H1 (cell line): Measurements from ENCODE around the gene ARID1B. TPM values are rescaled to one million over a fixed set of nuclear protein-coding genes. Genes with fewer than 3 reads are reported as not detected.

Source experiments
- CTCF ChIA-PET: fragments of 300-600 bp; sonication (Branson Sonifier 250); formaldehyde crosslinking; loops from one replicate; lab custom pipeline; 2021; ENCODE audit not compliant: partially characterized antibody; lab: Charles Lee
- POLR2A ChIA-PET: fragments of 300-600 bp; sonication (Branson Sonifier 250); formaldehyde crosslinking; loops from one replicate; lab custom pipeline; 2021; ENCODE audit warnings: inconsistent platforms; ENCODE audit not compliant: partially characterized antibody; lab: Charles Lee
- DNase-seq, 2 experiments: peaks; one replicate each; pipeline versions ENCODE4 v3.0.0 to v3.0.0-alpha.2; 2010 to 2022; ENCODE audit warnings: low spot score in 2 of 2, low read depth in 1 of 2, mixed read lengths in 1 of 2
- FAIRE-seq: peaks from 2 replicates; lab custom pipeline; 2011; peaks lifted over from hg19 to GRCh38; lab: Jason Lieb, UNC
- H2AFZ ChIP-seq: 2 replicates; pipeline ENCODE4 v1.8.1; 2012; ENCODE audit warnings: low read length, inconsistent platforms
- H2AK5ac ChIP-seq: 2 replicates; pipeline ENCODE4 v1.6.1; 2013; ENCODE audit warnings: low read depth, low read length
- H2BK120ac ChIP-seq: replicated peaks from 2 replicates; pipeline ENCODE3; 2013; ENCODE audit warnings: low read depth, low read length, inconsistent platforms
- H2BK12ac ChIP-seq: 2 replicates; pipeline ENCODE4 v1.6.1; 2013; ENCODE audit warnings: low read depth, low read length
- H2BK15ac ChIP-seq: 2 replicates; pipeline ENCODE4 v1.6.1; 2013; ENCODE audit warnings: low read length
- H2BK20ac ChIP-seq: 2 replicates; pipeline ENCODE4 v1.6.1; 2013; ENCODE audit warnings: low read length
- H2BK5ac ChIP-seq: 2 replicates; pipeline ENCODE4 v1.6.1; 2013; ENCODE audit warnings: low read depth, low read length
- H3K14ac ChIP-seq: 2 replicates; pipeline ENCODE4 v1.6.1; 2013; ENCODE audit warnings: inconsistent platforms; ENCODE audit not compliant: insufficient read length
- H3K18ac ChIP-seq: 2 replicates; pipeline ENCODE4 v1.6.1; 2013; ENCODE audit warnings: low read length; ENCODE audit errors: extremely low read depth
- H3K23ac ChIP-seq: 2 replicates; pipeline ENCODE4 v1.6.1; 2013; ENCODE audit warnings: inconsistent platforms; ENCODE audit not compliant: insufficient read length
- H3K23me2 ChIP-seq: 2 replicates; pipeline ENCODE4 v1.6.1; 2013; ENCODE audit warnings: low read depth, low read length
- H3K27ac ChIP-seq: 2 replicates; pipeline ENCODE4 v1.6.1; 2011; ENCODE audit warnings: low read depth, low read length, inconsistent platforms
- H3K27me3 ChIP-seq, 4 experiments: replicated peaks in 1 of 4; 1 replicate in 1 of 4; 2 replicates in 3 of 4; pipeline versions ENCODE4 v1.6.1 to v1.8.1; 2011 to 2013; ENCODE audit warnings: low read length in 3 of 4, mild to moderate bottlenecking in 3 of 4, inconsistent platforms in 2 of 4, mixed read lengths in 2 of 4, moderate library complexity in 1 of 4; ENCODE audit not compliant: control insufficient read depth in 3 of 4, insufficient read depth in 3 of 4; ENCODE audit errors: extremely low read depth in 1 of 4
- H3K36me3 ChIP-seq, 4 experiments: 2 replicates each; pipeline versions ENCODE4 v1.6.1 to v1.8.1; 2011 to 2013; ENCODE audit warnings: mild to moderate bottlenecking in 4 of 4, low read length in 3 of 4, moderate library complexity in 2 of 4, control low read depth in 1 of 4, inconsistent platforms in 1 of 4; ENCODE audit not compliant: insufficient read depth in 4 of 4, control insufficient read depth in 2 of 4
- H3K4ac ChIP-seq: replicated peaks from 2 replicates; pipeline ENCODE3; 2013; ENCODE audit warnings: low read length, low read depth, mixed read lengths, inconsistent platforms; ENCODE audit not compliant: insufficient read length
- H3K4me1 ChIP-seq, 4 experiments: replicated peaks in 1 of 4; 1 replicate in 1 of 4; 2 replicates in 3 of 4; pipeline versions ENCODE4 v1.6.1 to v1.8.1; 2011 to 2013; ENCODE audit warnings: low read length in 3 of 4, inconsistent platforms in 2 of 4, mixed read lengths in 1 of 4; ENCODE audit not compliant: insufficient read depth in 4 of 4, control insufficient read depth in 3 of 4
- H3K4me2 ChIP-seq, 2 experiments: 2 replicates each; pipeline versions ENCODE4 v1.6.1 to v1.8.1; 2011 to 2013; ENCODE audit warnings: low read depth in 2 of 2, low read length in 2 of 2, control low read depth in 1 of 2, inconsistent platforms in 1 of 2, mild to moderate bottlenecking in 1 of 2; ENCODE audit not compliant: insufficient read depth in 1 of 2
- H3K4me3 ChIP-seq, 4 experiments: fragments of 200-600, 300-600 bp in 1 of 4; sonication (generic), shearing (Covaris generic), sonication (Bioruptor Twin) in 1 of 4; 2 replicates each; pipeline versions ENCODE4 v1.5.1 to v1.8.1; 2011 to 2016; ENCODE audit warnings: low read length in 4 of 4, low read depth in 3 of 4, control low read depth in 2 of 4, inconsistent platforms in 2 of 4, mild to moderate bottlenecking in 2 of 4, mixed read lengths in 1 of 4, moderate library complexity in 1 of 4; ENCODE audit not compliant: insufficient read depth in 2 of 4; ENCODE audit errors: extremely low read depth in 1 of 4
- H3K56ac ChIP-seq: replicated peaks from 2 replicates; pipeline ENCODE3; 2013; ENCODE audit warnings: low read depth, mild to moderate bottlenecking, mixed read lengths, low read length, inconsistent platforms; ENCODE audit not compliant: insufficient read length
- H3K79me1 ChIP-seq: 2 replicates; pipeline ENCODE4 v1.6.1; 2013; ENCODE audit warnings: low read depth, low read length, control low read depth
- H3K79me2 ChIP-seq, 2 experiments: 2 replicates each; pipeline versions ENCODE4 v1.6.1 to v1.8.1; 2012 to 2013; ENCODE audit warnings: low read length in 2 of 2, mild to moderate bottlenecking in 2 of 2, inconsistent platforms in 1 of 2; ENCODE audit not compliant: insufficient read depth in 2 of 2, control insufficient read depth in 1 of 2
- H3K9ac ChIP-seq, 4 experiments: replicated peaks in 1 of 4; 1 replicate in 1 of 4; 2 replicates in 3 of 4; pipeline versions ENCODE4 v1.6.1 to v1.8.1; 2011 to 2013; ENCODE audit warnings: low read depth in 3 of 4, low read length in 3 of 4, control low read depth in 2 of 4, mild to moderate bottlenecking in 2 of 4, moderate library complexity in 2 of 4, inconsistent platforms in 1 of 4; ENCODE audit errors: extremely low read depth in 1 of 4
- H3K9me3 ChIP-seq, 2 experiments: 2 replicates each; pipeline versions ENCODE4 v1.6.1 to v1.8.1; 2012 to 2013; ENCODE audit warnings: mild to moderate bottlenecking in 2 of 2, moderate library complexity in 2 of 2, control low read depth in 1 of 2, inconsistent platforms in 1 of 2, low read depth in 1 of 2, low read length in 1 of 2, mixed read lengths in 1 of 2; ENCODE audit not compliant: insufficient read depth in 2 of 2
- H4K20me1 ChIP-seq, 2 experiments: replicated peaks in 1 of 2; 2 replicates each; pipeline versions ENCODE3 to v1.8.1; 2011 to 2013; ENCODE audit warnings: inconsistent platforms in 2 of 2, low read length in 2 of 2, mild to moderate bottlenecking in 1 of 2; ENCODE audit not compliant: insufficient read depth in 2 of 2, control insufficient read depth in 1 of 2
- H4K5ac ChIP-seq: 2 replicates; pipeline ENCODE4 v1.6.1; 2013; ENCODE audit warnings: low read length, low read depth, mixed read lengths, inconsistent platforms; ENCODE audit not compliant: insufficient read length
- H4K8ac ChIP-seq: 2 replicates; pipeline ENCODE4 v1.8.0; 2013; ENCODE audit warnings: mild to moderate bottlenecking, moderate library complexity, low read length, inconsistent platforms; ENCODE audit not compliant: insufficient read depth; ENCODE audit errors: extremely low read depth
- H4K91ac ChIP-seq: replicated peaks from 2 replicates; pipeline ENCODE3; 2013; ENCODE audit warnings: low read length, mixed read lengths, inconsistent platforms; ENCODE audit not compliant: insufficient read length
- CEBPB ChIP-seq: IDR thresholded peaks from 2 replicates; pipeline ENCODE4 v1.6.1; 2012; ENCODE audit warnings: low read depth, low read length
- CHD1 ChIP-seq: IDR thresholded peaks from 2 replicates; pipeline ENCODE4 v1.6.1; 2012; ENCODE audit warnings: low read depth, low read length, improper control_type of control experiment
- CHD2 ChIP-seq: IDR thresholded peaks from 2 replicates; pipeline ENCODE4 v1.6.1; 2012; ENCODE audit warnings: low read length, improper control_type of control experiment
- CREB1 ChIP-seq: IDR thresholded peaks from 2 replicates; pipeline ENCODE4 v1.6.1; 2012; ENCODE audit warnings: inconsistent platforms
- JUN ChIP-seq: IDR thresholded peaks from 2 replicates; pipeline ENCODE4 v1.6.1; 2011; ENCODE audit warnings: low read depth, mild to moderate bottlenecking, improper control_type of control experiment, low read length
- KDM1A ChIP-seq: fragments of 200-600, 300-600 bp; sonication (generic); IDR thresholded peaks from 2 replicates; pipeline ENCODE4 v1.7.1; 2016; ENCODE audit warnings: mild to moderate bottlenecking, low read length, borderline replicate concordance
- POLR2AphosphoS5 ChIP-seq: IDR thresholded peaks from 2 replicates; pipeline ENCODE4 v1.6.1; 2011; ENCODE audit warnings: low read depth, low read length
- SP2 ChIP-seq: IDR thresholded peaks from 2 replicates; pipeline ENCODE4 v1.6.1; 2012; ENCODE audit warnings: mild to moderate bottlenecking, low read length, inconsistent platforms
- TAF1 ChIP-seq: IDR thresholded peaks from 2 replicates; pipeline ENCODE4 v1.6.1; 2011; ENCODE audit warnings: mild to moderate bottlenecking, low read depth, low read length
- WGBS, 2 experiments: shearing (Covaris generic) in 1 of 2; methylation state at CpG; one replicate each; pipeline versions ENCODE4 v1.1.6 to v1.1.7; 2013 to 2015; ENCODE audit warnings: low lambda C conversion rate in 2 of 2, mixed read lengths in 2 of 2, inconsistent platforms in 1 of 2, low coverage in 1 of 2, missing lambda C conversion rate in 1 of 2; ENCODE audit not compliant: insufficient replicate concordance in 2 of 2, insufficient coverage in 1 of 2, insufficient read length in 1 of 2; ENCODE audit errors: extremely low coverage in 1 of 2, missing lambda C conversion rate in 1 of 2; 5-methylcytosine and 5-hydroxymethylcytosine counted together
- polyA plus RNA-seq, 7 experiments: library from polyadenylated mRNA; depleted of rRNA in 3 of 7; stranded (reverse) in 5 of 7; unstranded in 2 of 7; fragments of >200 nt in 5 of 7; fragments of 200-250 nt in 2 of 7; gene quantifications; 1 replicate in 5 of 7; 2 replicates in 1 of 7; 4 replicates in 1 of 7; pipeline versions ENCODE4 v1.2.1 to v1.2.3, GENCODE V29; 2011 to 2013; ENCODE audit warnings: missing spikeins in 2 of 7, mixed read lengths in 2 of 7
- total RNA-seq: library from RNA; stranded (reverse); fragmentation: NEBNext Ultra II Directional; extraction: Animal tissue kit (Norgen Biotek cat#: 25700); gene quantifications from 2 replicates; pipeline ENCODE4 v1.2.1, GENCODE V29; 2021
- TF ChIP-seq, protein P1 (sequence below): IDR thresholded peaks from 2 replicates; pipeline ENCODE4 v1.6.1; 2012; ENCODE audit warnings: low read length, inconsistent platforms
- TF ChIP-seq, protein P2 (sequence below): IDR thresholded peaks from 2 replicates; pipeline ENCODE4 v1.6.1; 2011; ENCODE audit warnings: low read length, improper control_type of control experiment

The ARID1B gene
- total and polyA plus RNA-seq, 2 of the 8 experiments (the other 6 are each of a cell fraction or from before 2014, with no cell fraction given), result 24.3 to 70.3 TPM

DNA sequence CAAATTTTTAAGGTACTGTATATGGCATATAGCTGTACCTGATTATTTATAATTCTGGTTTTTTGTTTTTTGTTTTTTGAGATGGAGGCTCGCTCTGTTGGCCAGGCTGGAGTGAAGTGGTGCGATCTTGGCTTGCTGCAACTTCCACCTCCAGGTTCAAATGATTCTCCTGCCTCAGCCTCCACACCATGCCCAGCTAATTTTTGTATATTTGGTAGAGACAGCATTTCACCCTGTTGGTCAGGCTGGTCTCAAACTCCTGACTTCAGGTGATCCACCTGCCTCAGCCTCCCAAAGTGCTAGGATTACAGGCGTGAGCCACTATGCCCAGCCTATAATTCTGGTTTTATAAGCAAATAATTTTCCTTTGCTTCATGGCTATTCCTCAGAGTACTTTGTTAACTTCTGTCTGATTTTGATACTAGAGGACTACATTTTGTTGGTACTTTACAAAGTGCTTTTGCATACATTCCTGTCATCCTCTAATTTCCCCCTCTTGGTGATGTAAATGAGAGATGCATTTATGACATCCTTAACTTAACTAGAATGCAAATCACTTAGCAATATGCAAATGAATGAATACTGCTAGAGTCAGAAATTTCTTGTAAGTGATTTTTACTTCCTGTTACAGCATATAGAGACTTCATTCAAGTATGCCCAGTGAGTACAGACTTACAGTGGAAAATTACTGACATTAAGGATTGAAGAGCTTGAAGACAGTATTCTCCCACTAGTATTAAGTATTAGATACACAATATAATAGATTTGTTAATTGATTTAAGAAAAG is 35.7 kb upstream of the ARID1B start:
- no peak for FAIRE-seq
- DNase-seq, result no peak
- POLR2A ChIA-PET, result no interaction called here
- H2BK12ac ChIP-seq, result no peak overlapping the region
- peaks cover 0 to 3% of the 10 kb centered on the region in 2 experiments; a peak in 3 of 4 replicates for H3K9me3 ChIP-seq
- H3K14ac ChIP-seq, result no peak overlapping the region
- no peaks in the 10 kb centered on the region for H3K4me1 ChIP-seq
- H2AK5ac ChIP-seq, result no peak overlapping the region
- H3K79me2 ChIP-seq, result no peaks in the 10 kb centered on the region
- H2BK5ac ChIP-seq, result no peak overlapping the region
- H3K4me2 ChIP-seq, result no peak overlapping the region
- H4K20me1 ChIP-seq, result no peaks in the 10 kb centered on the region
- H4K91ac ChIP-seq, result no peak overlapping the region
- no peak overlapping the region for H3K4ac ChIP-seq
- H4K5ac ChIP-seq, result no peak overlapping the region
- CTCF ChIA-PET, result interaction anchor here (0.6 to 0.8 kb wide), 2 partner anchors 11 to 512 kb away, joined by 3 read pairs; no protein-coding TSS in a partner anchor
- no peak overlapping the region for H3K9ac ChIP-seq
- no peak overlapping the region for H4K8ac ChIP-seq
- H3K23me2 ChIP-seq, result no peaks in the 10 kb centered on the region
- no peak overlapping the region for H3K27ac ChIP-seq
- H2BK120ac ChIP-seq, result no peak overlapping the region
- H2BK15ac ChIP-seq, result no peak overlapping the region
- 90% methylated on average over 3 of the region's 3 CpGs; no CpG with 5 or more reads in 1 of the 2 experiments for WGBS, 2 experiments
- no peak overlapping the region for H3K56ac ChIP-seq
- no peak overlapping the region for H2BK20ac ChIP-seq
- H3K79me1 ChIP-seq, result no peaks in the 10 kb centered on the region
- H2AFZ ChIP-seq, result no peak overlapping the region
- no peak overlapping the region for H3K18ac ChIP-seq
- H3K27me3 ChIP-seq, result no peaks in the 10 kb centered on the region
- H3K23ac ChIP-seq, result no peak overlapping the region
- H3K36me3 ChIP-seq, result no peaks in the 10 kb centered on the region; a peak in 2 of 8 replicates
- H3K4me3 ChIP-seq, result no peak overlapping the region
- TF ChIP-seq, protein P1, sequence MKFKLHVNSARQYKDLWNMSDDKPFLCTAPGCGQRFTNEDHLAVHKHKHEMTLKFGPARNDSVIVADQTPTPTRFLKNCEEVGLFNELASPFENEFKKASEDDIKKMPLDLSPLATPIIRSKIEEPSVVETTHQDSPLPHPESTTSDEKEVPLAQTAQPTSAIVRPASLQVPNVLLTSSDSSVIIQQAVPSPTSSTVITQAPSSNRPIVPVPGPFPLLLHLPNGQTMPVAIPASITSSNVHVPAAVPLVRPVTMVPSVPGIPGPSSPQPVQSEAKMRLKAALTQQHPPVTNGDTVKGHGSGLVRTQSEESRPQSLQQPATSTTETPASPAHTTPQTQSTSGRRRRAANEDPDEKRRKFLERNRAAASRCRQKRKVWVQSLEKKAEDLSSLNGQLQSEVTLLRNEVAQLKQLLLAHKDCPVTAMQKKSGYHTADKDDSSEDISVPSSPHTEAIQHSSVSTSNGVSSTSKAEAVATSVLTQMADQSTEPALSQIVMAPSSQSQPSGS, result no peak
- TF ChIP-seq JUN, result no peak
- TF ChIP-seq TAF1, result no peak
- TF ChIP-seq CHD2, result no peak
- TF ChIP-seq CEBPB, result no peak
- TF ChIP-seq KDM1A, result no peak
- no peak for TF ChIP-seq POLR2AphosphoS5
- TF ChIP-seq, protein P2, sequence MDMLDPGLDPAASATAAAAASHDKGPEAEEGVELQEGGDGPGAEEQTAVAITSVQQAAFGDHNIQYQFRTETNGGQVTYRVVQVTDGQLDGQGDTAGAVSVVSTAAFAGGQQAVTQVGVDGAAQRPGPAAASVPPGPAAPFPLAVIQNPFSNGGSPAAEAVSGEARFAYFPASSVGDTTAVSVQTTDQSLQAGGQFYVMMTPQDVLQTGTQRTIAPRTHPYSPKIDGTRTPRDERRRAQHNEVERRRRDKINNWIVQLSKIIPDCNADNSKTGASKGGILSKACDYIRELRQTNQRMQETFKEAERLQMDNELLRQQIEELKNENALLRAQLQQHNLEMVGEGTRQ, result no peak
- TF ChIP-seq CHD1, result no peak
- TF ChIP-seq CREB1, result no peak
- no peak for TF ChIP-seq SP2
